AG10803 (cell line): ENCODE data around the gene POU2F1.

Experiments used
- DNase-seq: peaks from one replicate; pipeline ENCODE4 v3.0.0; 2010; ENCODE audit warnings: low read depth
- H3K4me3 ChIP-seq: 2 replicates; pipeline ENCODE4 v1.5.1; 2011; ENCODE audit warnings: mild to moderate bottlenecking, low read length, control low read depth
- CTCF ChIP-seq: conservative IDR thresholded peaks from 2 replicates; pipeline ENCODE4 v1.5.1; 2011; ENCODE audit warnings: mild to moderate bottlenecking, low read length, control low read depth, inconsistent platforms

The POU2F1 gene

DNA sequence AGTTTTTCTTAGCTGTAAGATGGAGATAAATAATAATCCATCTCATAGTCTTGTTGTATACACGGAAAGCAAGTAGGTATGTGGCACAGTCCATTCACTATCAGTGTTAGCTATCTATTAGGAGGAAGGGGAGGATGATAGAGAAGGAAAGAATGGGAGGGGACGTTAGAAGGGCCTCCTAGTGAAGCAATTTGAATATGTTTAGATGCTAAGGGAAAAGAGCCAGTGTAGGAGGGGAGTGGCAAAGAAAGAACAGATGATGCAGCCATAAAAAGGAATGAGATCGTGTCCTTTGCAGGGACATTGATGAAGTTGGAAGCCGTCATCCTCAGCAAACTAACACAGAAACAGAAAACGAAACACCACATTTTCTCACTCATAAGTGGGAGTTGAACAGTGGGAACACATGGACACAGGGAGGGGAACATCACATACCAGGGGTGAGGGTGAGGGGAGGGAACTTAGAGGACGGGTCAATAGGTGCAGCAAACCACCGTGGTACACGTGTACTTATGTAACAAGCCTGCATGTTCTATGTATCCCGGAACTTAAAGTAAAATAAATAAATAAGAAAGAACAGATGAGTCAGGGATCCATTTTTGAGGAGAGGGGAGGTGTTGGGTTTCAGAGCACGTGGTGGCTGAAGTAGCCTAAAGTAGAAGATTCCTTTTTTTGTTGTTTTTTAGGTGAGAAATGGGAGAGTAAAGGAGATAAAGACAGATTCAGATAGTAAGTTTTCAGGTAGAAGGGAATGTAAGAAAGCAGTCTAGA lies 124.1 kb downstream of the POU2F1 start:
- no peak for DNase-seq
- TF ChIP-seq CTCF, result no peak

DNA sequence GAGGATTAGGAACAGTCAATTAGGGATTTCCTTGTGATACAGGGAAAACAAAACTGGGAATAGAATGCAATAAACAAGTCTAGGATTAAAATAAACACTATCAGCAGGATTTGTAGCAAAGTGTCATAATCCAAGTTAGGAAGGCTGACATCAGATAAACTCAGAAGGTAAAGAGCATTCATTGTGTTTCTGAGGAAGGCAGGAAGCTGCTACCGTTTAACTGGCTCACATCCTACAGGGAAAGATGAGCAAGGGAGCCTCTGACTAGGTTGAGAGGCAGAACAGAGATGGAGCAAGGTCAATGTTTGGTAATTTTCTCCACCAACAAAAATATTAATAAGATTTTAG lies 124.7 kb downstream of the POU2F1 start:
- no peak for DNase-seq

More for the DNA sequence above, 124.1 kb downstream of the POU2F1 start:
- H3K4me3 ChIP-seq, result no peak overlapping the region

GRCh38 chr1:167357305-167357704 lies 136.6 kb downstream of the POU2F1 start:
- no peak overlapping the region for H3K4me3 ChIP-seq
- DNase-seq, result no peak
- TF ChIP-seq CTCF, result no peak

More for the DNA sequence above, 124.7 kb downstream of the POU2F1 start:
- H3K4me3 ChIP-seq, result no peak overlapping the region
- no peak for TF ChIP-seq CTCF

GRCh38 chr1:167359295-167359694 lies 138.6 kb downstream of the POU2F1 start:
- TF ChIP-seq CTCF, result no peak
- no peak overlapping the region for H3K4me3 ChIP-seq
- DNase-seq, result no peak

DNA sequence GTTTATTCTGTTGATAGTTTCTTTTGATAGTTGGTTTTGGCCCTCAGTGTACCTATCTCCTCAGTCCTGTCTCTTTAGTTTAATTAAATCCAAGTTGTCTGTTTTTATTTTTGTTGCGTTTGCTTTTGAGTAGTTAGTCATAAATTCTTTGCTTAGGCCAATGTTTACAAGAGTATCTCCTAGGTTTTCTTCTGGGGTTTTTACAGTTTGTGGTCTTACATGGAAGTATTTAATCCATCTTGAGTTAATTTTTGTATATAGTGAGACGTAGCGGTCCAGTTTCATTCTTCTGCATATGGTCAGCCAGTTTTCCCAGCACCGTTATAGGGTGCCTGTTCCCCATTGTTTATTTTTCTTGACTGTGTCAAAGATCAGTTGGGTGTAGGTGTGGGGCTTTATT lies 139.4 kb downstream of the POU2F1 start:
- no peak overlapping the region for H3K4me3 ChIP-seq
- no peak for TF ChIP-seq CTCF
- peak; percentile 36 for DNase-seq

DNA sequence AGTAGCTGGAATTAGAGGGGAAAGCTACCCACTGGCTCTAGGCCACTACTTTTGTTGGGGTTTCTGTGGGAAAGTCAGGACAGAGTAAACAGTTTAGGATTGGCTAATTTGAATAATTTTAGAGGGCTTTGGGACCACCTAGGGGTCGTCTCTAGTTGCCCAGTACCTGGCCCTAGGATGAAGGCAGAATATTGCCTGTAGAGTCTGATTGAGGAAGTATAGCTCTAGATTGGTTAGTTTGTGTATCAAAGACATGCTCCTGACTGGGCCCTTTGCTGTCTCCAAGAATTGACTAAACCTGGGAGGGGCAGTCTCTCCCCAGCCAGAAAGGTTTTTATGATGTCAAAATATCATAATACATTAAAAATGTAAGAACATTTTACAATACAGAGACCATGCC lies 142.0 kb downstream of the POU2F1 start:
- no peak for TF ChIP-seq CTCF
- no peak overlapping the region for H3K4me3 ChIP-seq
- DNase-seq, result no peak

- TF ChIP-seq CTCF, result no peak
- no peak for DNase-seq
- no peak overlapping the region for H3K4me3 ChIP-seq
Measured at GRCh38 chr1:167364826-167365225, 144.1 kb downstream of the POU2F1 start.
